Measurements from ENCODE around the gene IL32.
A peak's percentile ranks its signal among the peaks of the same experiment; 100 is the strongest.

Gene IL32

GRCh38 chr16:3038896-3039295, 26.5 kb upstream of the IL32 start:
- ChIA-PET POLR2A (no interaction called here), CTCF (interaction anchor here (1.6 to 9.7 kb wide), 3 partner anchors 8 to 19 kb away, joined by 6 to 146 read pairs (median 7); no protein-coding TSS in a partner anchor)
- DNase-seq (ENCODE audit: low read depth, low spot score): no peak
- H3K4me3 ChIP-seq (ENCODE audit: low read depth, low read length): no peak overlapping the region
- TF ChIP-seq CTCF (IDR thresholded peaks at IDR 0.05; ENCODE audit: insufficient read depth, low read length, missing control alignments): no peak

- no peak for DNase-seq (ENCODE audit: low read depth, low spot score)
- ChIA-PET POLR2A (interaction anchor here (1.1 to 1.9 kb wide), 2 partner anchors 13 to 21 kb away, joined by 3 to 6 read pairs; no protein-coding TSS in a partner anchor), CTCF (interaction anchor here (3.7 to 9.7 kb wide), 2 partner anchors 11 to 16 kb away, joined by 19 to 146 read pairs; no protein-coding TSS in a partner anchor)
- TF ChIP-seq CTCF (IDR thresholded peaks at IDR 0.05; ENCODE audit: insufficient read depth, low read length, missing control alignments): no peak
- H3K4me3 ChIP-seq (ENCODE audit: low read depth, low read length): no peak overlapping the region
Measured at GRCh38 chr16:3042376-3042775, 23.1 kb upstream of the IL32 start.

- no peak for TF ChIP-seq CTCF (IDR thresholded peaks at IDR 0.05; ENCODE audit: insufficient read depth, low read length, missing control alignments)
- DNase-seq (ENCODE audit: low read depth, low spot score): no peak
- ChIA-PET POLR2A (no interaction called here), CTCF (interaction anchor here (0.5 to 9.7 kb wide), 4 partner anchors 13 to 84 kb away, joined by 3 to 146 read pairs (median 8); no protein-coding TSS in a partner anchor)
- H3K4me3 ChIP-seq (ENCODE audit: low read depth, low read length): no peak overlapping the region
Measured at GRCh38 chr16:3044708-3045107, 20.7 kb upstream of the IL32 start.

- ChIA-PET CTCF (interaction anchor here (0.7 to 9.7 kb wide), 3 partner anchors 13 to 83 kb away, joined by 3 to 146 read pairs (median 6); no protein-coding TSS in a partner anchor), POLR2A (interaction anchor here (0.6 to 1.1 kb wide), 2 partner anchors 15 to 23 kb away, joined by 3 to 4 read pairs; no protein-coding TSS in a partner anchor)
- H3K4me3 ChIP-seq (ENCODE audit: low read depth, low read length): peak within 1 kb of the TSS; percentile 43
- no peak for TF ChIP-seq CTCF (IDR thresholded peaks at IDR 0.05; ENCODE audit: insufficient read depth, low read length, missing control alignments)
- no peak for DNase-seq (ENCODE audit: low read depth, low spot score)
Measured at GRCh38 chr16:3045758-3046640, 19.4 kb upstream of the IL32 start, which contains the start of gene MMP25. Gene MMP25 (plus strand): TSS chr16:3046561. CDS start chr16:3046918, 357 bp downstream.

- ChIA-PET CTCF (interaction anchor here (2.9 to 4.2 kb wide), 3 partner anchors 12 to 18 kb away, joined by 13 to 56 read pairs (median 44); no protein-coding TSS in a partner anchor), POLR2A (interaction anchor here (1.0 to 1.4 kb wide), 2 partner anchors 19 to 22 kb away, joined by 3 read pairs; no protein-coding TSS in a partner anchor)
- no peak for DNase-seq (ENCODE audit: low read depth, low spot score)
- no peak overlapping the region for H3K4me3 ChIP-seq (ENCODE audit: low read depth, low read length)
- no peak for TF ChIP-seq CTCF (IDR thresholded peaks at IDR 0.05; ENCODE audit: insufficient read depth, low read length, missing control alignments)
Measured at GRCh38 chr16:3046641-3047386, 18.6 kb upstream of the IL32 start.
